Mesenteric fat pad (tissue), 1 donor: Measurements from ENCODE around the gene IL22. TPM values are rescaled to one million over a fixed set of nuclear protein-coding genes. Genes with fewer than 3 reads are reported as not detected.

ENCODE experiments used
- DNase-seq: peaks from one replicate; pipeline ENCODE4 v3.0.0-alpha.2; 2020; ENCODE audit warnings: low spot score
- long read RNA-seq: library from polyadenylated mRNA; unstranded; transcript quantifications from one replicate; pipeline ENCODE4 v2.0.0, GENCODE V29; 2020
- total RNA-seq: library from RNA; stranded (reverse); fragmentation: NEBNext Ultra II Directional; extraction: Animal tissue kit (Norgen Biotek cat#: 25700); gene quantifications from one replicate; pipeline ENCODE4 v1.2.1, GENCODE V29; 2021
- donor health status: DM: yes; HTN: yes; CAD: no.

Gene IL22
- total RNA-seq, result not detected
- long read RNA-seq, result 0 reads

GRCh38 chr12:68253504-68253903, at the start of gene IL22:
Gene IL22 (minus strand): TSS chr12:68253604. CDS start chr12:68253448, 156 bp downstream.
- no peak for DNase-seq

GRCh38 chr12:68297929-68298328, 44.5 kb upstream of the IL22 start:
- DNase-seq, result no peak

- no peak for DNase-seq
Observed at GRCh38 chr12:68294251-68294650, 40.8 kb upstream of the IL22 start.

GRCh38 chr12:68293347-68293746, 39.9 kb upstream of the IL22 start:
- no peak for DNase-seq

- no peak for DNase-seq
Observed at GRCh38 chr12:68292151-68292943, 38.9 kb upstream of the IL22 start.

GRCh38 chr12:68291396-68292036, 38.1 kb upstream of the IL22 start:
- no peak for DNase-seq

- DNase-seq, result no peak
Observed at GRCh38 chr12:68290126-68290525, 36.7 kb upstream of the IL22 start.

- no peak for DNase-seq
Observed at GRCh38 chr12:68287106-68287505, 33.7 kb upstream of the IL22 start.

- DNase-seq, result no peak
Observed at GRCh38 chr12:68286396-68286795, 33.0 kb upstream of the IL22 start.

GRCh38 chr12:68285541-68285940, 32.1 kb upstream of the IL22 start:
- no peak for DNase-seq

GRCh38 chr12:68281322-68282077, 28.1 kb upstream of the IL22 start:
- no peak for DNase-seq

- DNase-seq, result no peak
Observed at GRCh38 chr12:68280240-68280639, 26.8 kb upstream of the IL22 start.

- DNase-seq, result no peak
Observed at GRCh38 chr12:68279227-68280054, 26.0 kb upstream of the IL22 start.

- no peak for DNase-seq
Observed at GRCh38 chr12:68276402-68276930, 23.1 kb upstream of the IL22 start.

- DNase-seq, result no peak
Observed at GRCh38 chr12:68272732-68273131, 19.3 kb upstream of the IL22 start.

- DNase-seq, result no peak
Observed at GRCh38 chr12:68271346-68271745, 17.9 kb upstream of the IL22 start.

GRCh38 chr12:68270358-68270757, 17.0 kb upstream of the IL22 start:
- DNase-seq, result no peak

- DNase-seq, result no peak
Observed at GRCh38 chr12:68269779-68270178, 16.4 kb upstream of the IL22 start.

- no peak for DNase-seq
Observed at GRCh38 chr12:68268967-68269366, 15.6 kb upstream of the IL22 start.

GRCh38 chr12:68267892-68268396, 14.5 kb upstream of the IL22 start:
- DNase-seq, result no peak

GRCh38 chr12:68264857-68265256, 11.5 kb upstream of the IL22 start:
- DNase-seq, result no peak
